ENCODE data around the gene SH3RF3. TPM values are rescaled to one million over a fixed set of nuclear protein-coding genes. Genes with fewer than 3 reads are reported as not detected.
"Not testable (repeated sequence)": the region's sequence is repeated elsewhere in the genome, so short reads cannot be mapped to it uniquely, and the experiment has no call there.

Gene SH3RF3
- total and polyA plus RNA-seq, 5 donors, result 5.7 to 8.8 (median 8.1) TPM

- H3K4me1 ChIP-seq (ENCODE audit: control insufficient read depth, insufficient read depth, low read length), result peaks cover 11% of the 10 kb centered on the region
- H3K9me3 ChIP-seq (ENCODE audit: control insufficient read depth, low read length); ATAC-seq; H3K27me3 ChIP-seq (ENCODE audit: control insufficient read depth, insufficient read depth); intact Hi-C loops (cut with DNase I); H3K4me3 ChIP-seq (ENCODE audit: low read length); DNase-seq; H3K27ac ChIP-seq (ENCODE audit: low read length): not testable (repeated sequence)
- WGBS, result 97% methylated on average over 9 of the region's 9 CpGs
Measured at GRCh38 chr2:109221316-109221715, 92.3 kb downstream of the SH3RF3 start.

- intact Hi-C loops (cut with DNase I), result no loop called here
- ATAC-seq (peak in 1 of 2 donors; percentile 35), DNase-seq (no peak)
- Histone ChIP-seq H3K27ac (ENCODE audit: low read length) (no peak overlapping the region), H3K4me1 (ENCODE audit: control insufficient read depth, insufficient read depth, low read length) (peaks cover 10% of the 10 kb centered on the region), H3K4me3 (ENCODE audit: low read length) (no peak overlapping the region), H3K27me3 (ENCODE audit: control insufficient read depth, insufficient read depth) (no peaks in the 10 kb centered on the region), H3K9me3 (ENCODE audit: control insufficient read depth, low read length) (no peaks in the 10 kb centered on the region)
- WGBS, result 97% methylated on average over 3 of the region's 3 CpGs
Measured at GRCh38 chr2:109222422-109222821, 93.4 kb downstream of the SH3RF3 start.

GRCh38 chr2:109222825-109223471 is 93.9 kb downstream of the SH3RF3 start:
- Histone ChIP-seq H3K27ac (ENCODE audit: low read length) (no peak overlapping the region), H3K4me1 (ENCODE audit: control insufficient read depth, insufficient read depth, low read length) (peaks cover 6% of the 10 kb centered on the region), H3K27me3 (ENCODE audit: control insufficient read depth, insufficient read depth) (no peaks in the 10 kb centered on the region), H3K9me3 (ENCODE audit: control insufficient read depth, low read length) (no peaks in the 10 kb centered on the region), H3K4me3 (ENCODE audit: low read length) (no peak overlapping the region)
- DNase-seq (no peak), ATAC-seq (peak; percentile 33 to 44)
- WGBS, result 86% methylated on average over 16 of the region's 16 CpGs
- intact Hi-C loops (cut with DNase I), result no loop called here

GRCh38 chr2:109223490-109223889 is 94.5 kb downstream of the SH3RF3 start:
- WGBS, result 93% methylated on average over 8 of the region's 8 CpGs
- Histone ChIP-seq H3K4me3 (ENCODE audit: low read length) (no peak overlapping the region), H3K27me3 (ENCODE audit: control insufficient read depth, insufficient read depth) (no peaks in the 10 kb centered on the region), H3K4me1 (ENCODE audit: control insufficient read depth, insufficient read depth, low read length) (peaks cover 4% of the 10 kb centered on the region), H3K9me3 (ENCODE audit: control insufficient read depth, low read length) (no peaks in the 10 kb centered on the region), H3K27ac (ENCODE audit: low read length) (no peak overlapping the region)
- DNase-seq, result no peak
- intact Hi-C loops (cut with DNase I), result no loop called here
- no peak for ATAC-seq

- H3K4me1 ChIP-seq (ENCODE audit: control insufficient read depth, insufficient read depth, low read length); H3K9me3 ChIP-seq (ENCODE audit: control insufficient read depth, low read length); ATAC-seq; DNase-seq; H3K27me3 ChIP-seq (ENCODE audit: control insufficient read depth, insufficient read depth); H3K27ac ChIP-seq (ENCODE audit: low read length); H3K4me3 ChIP-seq (ENCODE audit: low read length); intact Hi-C loops (cut with DNase I): not testable (repeated sequence)
- WGBS, result 96% methylated on average over 8 of the region's 8 CpGs
Measured at GRCh38 chr2:109224341-109224740, 95.3 kb downstream of the SH3RF3 start.

GRCh38 chr2:109225170-109225782 is 96.3 kb downstream of the SH3RF3 start:
- 92% methylated on average over 11 of the region's 11 CpGs for WGBS
- no peak overlapping the region for H3K27ac ChIP-seq (ENCODE audit: low read length)
- ATAC-seq, result no peak
- no peaks in the 10 kb centered on the region for H3K27me3 ChIP-seq (ENCODE audit: control insufficient read depth, insufficient read depth)
- no peak for DNase-seq
- H3K4me1 ChIP-seq (ENCODE audit: control insufficient read depth, insufficient read depth, low read length), result no peaks in the 10 kb centered on the region
- intact Hi-C loops (cut with DNase I), result no loop called here
- no peak overlapping the region for H3K4me3 ChIP-seq (ENCODE audit: low read length)
- H3K9me3 ChIP-seq (ENCODE audit: control insufficient read depth, low read length), result no peaks in the 10 kb centered on the region

GRCh38 chr2:109226128-109226527 is 97.1 kb downstream of the SH3RF3 start:
- WGBS, result 73% methylated on average over 2 of the region's 2 CpGs

GRCh38 chr2:109226622-109227021 is 97.6 kb downstream of the SH3RF3 start:
- WGBS, result 94% methylated on average over 6 of the region's 6 CpGs
- ATAC-seq (no peak), DNase-seq (no peak)
- H3K27me3 ChIP-seq (ENCODE audit: control insufficient read depth, insufficient read depth), result no peaks in the 10 kb centered on the region
- peaks cover 5% of the 10 kb centered on the region for H3K4me1 ChIP-seq (ENCODE audit: control insufficient read depth, insufficient read depth, low read length)
- H3K27ac ChIP-seq (ENCODE audit: low read length), result no peak overlapping the region
- H3K4me3 ChIP-seq (ENCODE audit: low read length), result no peak overlapping the region
- no peaks in the 10 kb centered on the region for H3K9me3 ChIP-seq (ENCODE audit: control insufficient read depth, low read length)
- intact Hi-C loops (cut with DNase I), result no loop called here

More at GRCh38 chr2:109226128-109226527, 97.1 kb downstream of the SH3RF3 start:
- intact Hi-C loops (cut with DNase I), result no loop called here
- Histone ChIP-seq H3K27ac (ENCODE audit: low read length) (no peak overlapping the region), H3K4me1 (ENCODE audit: control insufficient read depth, insufficient read depth, low read length) (peaks cover 3% of the 10 kb centered on the region), H3K4me3 (ENCODE audit: low read length) (no peak overlapping the region), H3K9me3 (ENCODE audit: control insufficient read depth, low read length) (no peaks in the 10 kb centered on the region), H3K27me3 (ENCODE audit: control insufficient read depth, insufficient read depth) (no peaks in the 10 kb centered on the region)
- ATAC-seq (no peak), DNase-seq (no peak)

GRCh38 chr2:109229094-109229675 is 100.2 kb downstream of the SH3RF3 start:
- H3K27me3 ChIP-seq (ENCODE audit: control insufficient read depth, insufficient read depth), result no peaks in the 10 kb centered on the region
- DNase-seq, result no peak
- no peaks in the 10 kb centered on the region for H3K9me3 ChIP-seq (ENCODE audit: control insufficient read depth, low read length)
- intact Hi-C loops (cut with DNase I), result no loop called here
- 91% methylated on average over 4 of the region's 4 CpGs for WGBS
- ATAC-seq, result no peak
- no peak overlapping the region for H3K4me3 ChIP-seq (ENCODE audit: low read length)
- H3K27ac ChIP-seq (ENCODE audit: low read length), result no peak overlapping the region
- H3K4me1 ChIP-seq (ENCODE audit: control insufficient read depth, insufficient read depth, low read length), result peaks cover 5% of the 10 kb centered on the region

- peaks cover 5% of the 10 kb centered on the region for H3K4me1 ChIP-seq (ENCODE audit: control insufficient read depth, insufficient read depth, low read length)
- H3K4me3 ChIP-seq (ENCODE audit: low read length), result no peak overlapping the region
- DNase-seq, result peak in 1 of 3 donors; percentile 43
- WGBS, result 21% methylated on average over 7 of the region's 7 CpGs
- H3K9me3 ChIP-seq (ENCODE audit: control insufficient read depth, low read length), result no peaks in the 10 kb centered on the region
- H3K27me3 ChIP-seq (ENCODE audit: control insufficient read depth, insufficient read depth), result no peaks in the 10 kb centered on the region
- H3K27ac ChIP-seq (ENCODE audit: low read length), result peak overlapping the region; percentile 14
- intact Hi-C loops (cut with DNase I), result no loop called here
- ATAC-seq, result peak; percentile 70 to 80
Measured at GRCh38 chr2:109230941-109231420, 102.0 kb downstream of the SH3RF3 start.

- WGBS, result 28% methylated on average over 3 of the region's 3 CpGs
- no peaks in the 10 kb centered on the region for H3K27me3 ChIP-seq (ENCODE audit: control insufficient read depth, insufficient read depth)
- no peak for ATAC-seq
- no peak for DNase-seq
- no peaks in the 10 kb centered on the region for H3K9me3 ChIP-seq (ENCODE audit: control insufficient read depth, low read length)
- H3K4me3 ChIP-seq (ENCODE audit: low read length), result no peak overlapping the region
- intact Hi-C loops (cut with DNase I), result no loop called here
- H3K4me1 ChIP-seq (ENCODE audit: control insufficient read depth, insufficient read depth, low read length), result peaks cover 5% of the 10 kb centered on the region
- H3K27ac ChIP-seq (ENCODE audit: low read length), result no peak overlapping the region
Measured at GRCh38 chr2:109231428-109231827, 102.4 kb downstream of the SH3RF3 start.
